B cell (primary cell): ENCODE data around the gene MTG2. TPM values are rescaled to one million over a fixed set of nuclear protein-coding genes. Genes with fewer than 3 reads are reported as not detected.

Experiments used
- ATAC-seq: fragments of 200-7000 bp; cut with Tn5 transposase; one replicate; pipeline ENCODE4 v1.10.0; 2021; ENCODE audit warnings: low read depth, mild to moderate bottlenecking, moderate number of reproducible peaks, moderate library complexity
- CTCF ChIA-PET: fragments of 350-600 bp; sonication (Branson Sonifier 250); formaldehyde crosslinking; loops from one replicate; lab custom pipeline; 2021; ENCODE audit warnings: antibody characterized with exemption, inconsistent platforms; lab: Charles Lee
- POLR2A ChIA-PET: fragments of 350-600 bp; sonication (Branson Sonifier 250); formaldehyde crosslinking; loops from one replicate; lab custom pipeline; 2021; ENCODE audit warnings: antibody characterized with exemption; lab: Charles Lee
- DNase-seq: peaks from one replicate; pipeline ENCODE4 v3.0.0; 2013
- H2AFZ ChIP-seq: 2 replicates; pipeline ENCODE4 v1.6.1; 2012; ENCODE audit warnings: mild to moderate bottlenecking, low read depth, low read length; ENCODE audit not compliant: insufficient read depth, poor library complexity, severe bottlenecking
- H3K27ac ChIP-seq, 2 donors: 1 replicate in 1 of 2; 2 replicates in 1 of 2; pipeline ENCODE4 v1.5.1; 2012 to 2013; ENCODE audit warnings: low read length in 2 of 2, mild to moderate bottlenecking in 2 of 2, moderate library complexity in 1 of 2
- H3K27me3 ChIP-seq, 4 experiments: fragments of 200-600 bp in 1 of 4; sonication (generic) in 1 of 4; replicated peaks in 1 of 4; 1 replicate in 2 of 4; 2 replicates in 2 of 4; pipeline versions ENCODE4 v1.6.1 to v1.7.0; 2013 to 2016; ENCODE audit warnings: low read length in 3 of 4, mild to moderate bottlenecking in 2 of 4, mixed read lengths in 1 of 4, moderate library complexity in 1 of 4; ENCODE audit not compliant: insufficient read depth in 4 of 4, control insufficient read depth in 3 of 4; ENCODE audit errors: control extremely low read depth in 1 of 4
- H3K36me3 ChIP-seq, 2 experiments: replicated peaks in 1 of 2; 1 replicate in 1 of 2; 2 replicates in 1 of 2; pipeline versions ENCODE4 v1.6.1 to v1.7.1; 2013; ENCODE audit warnings: low read length in 1 of 2; ENCODE audit not compliant: insufficient read depth in 2 of 2, control insufficient read depth in 1 of 2; ENCODE audit errors: control extremely low read depth in 1 of 2, extremely low read depth in 1 of 2
- H3K4me1 ChIP-seq, 2 donors: fragments of 200-600 bp in 1 of 2; sonication (generic) in 1 of 2; 1 replicate in 1 of 2; 2 replicates in 1 of 2; pipeline versions ENCODE4 v1.5.1 to v1.6.1; 2013 to 2017; ENCODE audit warnings: low read length in 2 of 2; ENCODE audit not compliant: control insufficient read depth in 2 of 2, insufficient read depth in 2 of 2
- H3K4me2 ChIP-seq: replicated peaks from 2 replicates; pipeline ENCODE3; 2012; ENCODE audit warnings: mild to moderate bottlenecking, low read depth, low read length; ENCODE audit not compliant: poor library complexity, severe bottlenecking
- H3K4me3 ChIP-seq, 5 experiments: fragments of 200-600 bp in 1 of 5; sonication (generic) in 1 of 5; 1 replicate in 3 of 5; 2 replicates in 2 of 5; pipeline versions ENCODE4 v1.5.1 to v1.7.0; 2011 to 2016; ENCODE audit warnings: low read length in 4 of 5, mild to moderate bottlenecking in 4 of 5, low read depth in 2 of 5, control low read depth in 1 of 5, moderate library complexity in 1 of 5; ENCODE audit not compliant: insufficient read depth in 1 of 5; ENCODE audit errors: control extremely low read depth in 1 of 5, extremely low read depth in 1 of 5
- H3K79me2 ChIP-seq: fragments of 200-600 bp; sonication (generic); one replicate; pipeline ENCODE4 v1.6.0; 2016; ENCODE audit warnings: low read length; ENCODE audit not compliant: control insufficient read depth, insufficient read depth
- H3K9ac ChIP-seq: fragments of 200-600 bp; sonication (generic); 2 replicates; pipeline ENCODE4 v1.6.1; 2017; ENCODE audit warnings: mild to moderate bottlenecking, low read length, moderate library complexity
- H3K9me3 ChIP-seq, 3 donors: one replicate each; pipeline versions ENCODE4 v1.6.1 to v1.7.1; 2013; ENCODE audit warnings: low read length in 2 of 3; ENCODE audit not compliant: control insufficient read depth in 2 of 3, insufficient read depth in 1 of 3; ENCODE audit errors: control extremely low read depth in 1 of 3
- H4K20me1 ChIP-seq: 2 replicates; pipeline ENCODE4 v1.6.0; 2012; ENCODE audit warnings: mild to moderate bottlenecking, low read length; ENCODE audit not compliant: insufficient read depth, control insufficient read depth, poor library complexity, severe bottlenecking
- H3K27ac Mint-ChIP-seq: one replicate; pipeline ENCODE4 v1.8.0; 2021; ENCODE audit warnings: mixed read lengths
- H3K27me3 Mint-ChIP-seq: one replicate; pipeline ENCODE4 v1.8.0; 2021; ENCODE audit warnings: mixed read lengths
- H3K4me1 Mint-ChIP-seq: one replicate; pipeline ENCODE4 v1.8.0; 2021; ENCODE audit warnings: mixed read lengths
- H3K4me3 Mint-ChIP-seq: one replicate; pipeline ENCODE4 v1.8.0; 2021; ENCODE audit warnings: mixed read lengths
- H3K9me3 Mint-ChIP-seq: one replicate; pipeline ENCODE4 v1.8.0; 2022; ENCODE audit warnings: mixed read lengths; ENCODE audit not compliant: insufficient read depth
- CTCF ChIP-seq: fragments of 200-600 bp; IDR thresholded peaks from one replicate; pipeline ENCODE4 v1.8.0; 2022; ENCODE audit warnings: antibody characterized with exemption, mild to moderate bottlenecking
- EZH2 ChIP-seq: IDR thresholded peaks from 2 replicates; pipeline ENCODE4 v1.6.1; 2012; ENCODE audit warnings: borderline replicate concordance, low read depth, mild to moderate bottlenecking, moderate library complexity, low read length; ENCODE audit not compliant: insufficient read depth, poor library complexity, severe bottlenecking
- WGBS: methylation state at CpG from one replicate; pipeline ENCODE4 v1.1.5; 2013; ENCODE audit warnings: missing lambda C conversion rate; ENCODE audit not compliant: insufficient coverage; 5-methylcytosine and 5-hydroxymethylcytosine counted together
- intact Hi-C: fragments of 100-400 bp; cut with micrococcal nuclease; formaldehyde crosslinking; loops from one replicate; pipeline ENCODE4 v1.10.0; 2022
- polyA plus RNA-seq: library from polyadenylated mRNA; depleted of rRNA; stranded (reverse); fragments of >200 nt; gene quantifications from 2 replicates; pipeline ENCODE4 v1.2.3, GENCODE V29; 2012
- total RNA-seq, 2 donors: library from RNA; stranded (reverse); fragments of 120-200 nt in 1 of 2; gene quantifications; 1 replicate in 1 of 2; 2 replicates in 1 of 2; pipeline versions ENCODE4 v1.2.3 to v1.2.4, GENCODE V29; 2013 to 2022

Gene MTG2
- total and polyA plus RNA-seq, 2 donors (not counting 1 experiment from before 2014, with no cell fraction given) = 29.6 to 48.4 TPM

- Histone ChIP-seq H3K4me3 (no peak overlapping the region), H3K9me3 (peaks cover 0 to 23% (median 5%) of the 10 kb centered on the region in 3 donors), H3K27ac (no peak overlapping the region), H3K36me3 (no peaks in the 10 kb centered on the region), H2AFZ (no peak overlapping the region), H3K4me1 (peaks cover 6 to 8% of the 10 kb centered on the region in 2 donors), H3K4me2 (no peak overlapping the region), H3K27me3 (peaks cover 0 to 17% (median 1%) of the 10 kb centered on the region in 4 experiments), H3K9ac (no peak overlapping the region), H3K79me2 (peaks cover 15% of the 10 kb centered on the region), H4K20me1 (no peaks in the 10 kb centered on the region)
- Mint-ChIP-seq H3K27ac (no peak overlapping the region), H3K4me1 (peaks cover 9% of the 10 kb centered on the region), H3K9me3 (no peaks in the 10 kb centered on the region), H3K27me3 (peaks cover 7% of the 10 kb centered on the region), H3K4me3 (no peak overlapping the region)
- WGBS = 86% methylated on average over 3 of the region's 4 CpGs
- ChIA-PET POLR2A (no interaction called here), CTCF (no interaction called here)
- DNase-seq = no peak
- intact Hi-C loops = no loop called here
- TF ChIP-seq CTCF (no peak), EZH2 (no peak)
- no peak for ATAC-seq
Observed at GRCh38 chr20:62233684-62234083, 50.9 kb downstream of the MTG2 start.

- H3K4me3 Mint-ChIP-seq = no peak overlapping the region
- DNase-seq = no peak
- Histone ChIP-seq H3K9ac (no peak overlapping the region), H3K4me1 (peaks cover 10 to 14% of the 10 kb centered on the region in 2 donors), H3K36me3 (no peaks in the 10 kb centered on the region), H4K20me1 (peaks cover 6% of the 10 kb centered on the region), H2AFZ (no peak overlapping the region), H3K4me3 (no peak overlapping the region), H3K79me2 (peaks cover 22% of the 10 kb centered on the region), H3K27me3 (peaks cover 0 to 17% (median 1%) of the 10 kb centered on the region in 4 experiments), H3K27ac (no peak overlapping the region), H3K4me2 (no peak overlapping the region), H3K9me3 (peaks cover 0 to 23% (median 5%) of the 10 kb centered on the region in 3 donors)
- peaks cover 7% of the 10 kb centered on the region for H3K27me3 Mint-ChIP-seq
- POLR2A ChIA-PET = no interaction called here
- CTCF ChIA-PET = no interaction called here
- no peak for TF ChIP-seq EZH2
- no peak for TF ChIP-seq CTCF
- H3K27ac Mint-ChIP-seq = no peak overlapping the region
- no peaks in the 10 kb centered on the region for H3K9me3 Mint-ChIP-seq
- ATAC-seq = no peak
- intact Hi-C loops = no loop called here
- peaks cover 13% of the 10 kb centered on the region for H3K4me1 Mint-ChIP-seq
- 94% methylated on average over 4 of the region's 5 CpGs for WGBS
Observed at GRCh38 chr20:62234339-62234738, 51.5 kb downstream of the MTG2 start.
